ENCODE results near the gene ATOSA. TPM values are rescaled to one million over a fixed set of nuclear protein-coding genes. Genes with fewer than 3 reads are reported as not detected.

ATOSA gene
- total RNA-seq, 6 experiments from 2014 or later: 17.3 to 28.2 (median 22.0) TPM

GRCh38 chr15:52649686-52650085 lies 29.5 kb downstream of the ATOSA start:
- Mint-ChIP-seq H3K4me3 (no peak overlapping the region), H3K4me1 (ENCODE audit: low read depth) (peaks cover 36% of the 10 kb centered on the region), H3K36me3 (ENCODE audit: low read depth) (peaks cover 12% of the 10 kb centered on the region), H3K9me3 (no peaks in the 10 kb centered on the region), H3K27ac (no peak overlapping the region), H3K27me3 (ENCODE audit: insufficient read depth) (no peaks in the 10 kb centered on the region)
- TF ChIP-seq, protein P1, sequence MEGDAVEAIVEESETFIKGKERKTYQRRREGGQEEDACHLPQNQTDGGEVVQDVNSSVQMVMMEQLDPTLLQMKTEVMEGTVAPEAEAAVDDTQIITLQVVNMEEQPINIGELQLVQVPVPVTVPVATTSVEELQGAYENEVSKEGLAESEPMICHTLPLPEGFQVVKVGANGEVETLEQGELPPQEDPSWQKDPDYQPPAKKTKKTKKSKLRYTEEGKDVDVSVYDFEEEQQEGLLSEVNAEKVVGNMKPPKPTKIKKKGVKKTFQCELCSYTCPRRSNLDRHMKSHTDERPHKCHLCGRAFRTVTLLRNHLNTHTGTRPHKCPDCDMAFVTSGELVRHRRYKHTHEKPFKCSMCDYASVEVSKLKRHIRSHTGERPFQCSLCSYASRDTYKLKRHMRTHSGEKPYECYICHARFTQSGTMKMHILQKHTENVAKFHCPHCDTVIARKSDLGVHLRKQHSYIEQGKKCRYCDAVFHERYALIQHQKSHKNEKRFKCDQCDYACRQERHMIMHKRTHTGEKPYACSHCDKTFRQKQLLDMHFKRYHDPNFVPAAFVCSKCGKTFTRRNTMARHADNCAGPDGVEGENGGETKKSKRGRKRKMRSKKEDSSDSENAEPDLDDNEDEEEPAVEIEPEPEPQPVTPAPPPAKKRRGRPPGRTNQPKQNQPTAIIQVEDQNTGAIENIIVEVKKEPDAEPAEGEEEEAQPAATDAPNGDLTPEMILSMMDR (IDR thresholded peaks at IDR 0.05): no peak
- DNase-seq: no peak

DNA sequence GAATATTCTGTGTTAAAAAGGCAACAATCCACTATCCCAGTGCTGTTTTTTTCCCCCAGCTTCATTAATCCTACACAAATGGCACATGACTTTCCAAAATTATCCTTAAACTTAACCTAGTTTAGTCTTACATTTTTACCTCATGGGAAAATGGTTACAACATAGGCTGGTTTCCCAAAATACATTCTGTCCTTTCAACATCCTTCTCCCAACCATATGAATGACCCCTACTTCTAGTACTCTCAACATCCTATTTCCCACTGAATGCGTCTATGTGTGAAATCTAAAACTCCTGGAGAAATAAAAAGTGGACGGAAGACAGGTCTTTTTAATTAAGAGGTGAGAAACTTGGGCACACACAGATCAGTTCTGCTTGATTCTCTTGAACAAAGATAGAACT lies 33.3 kb downstream of the ATOSA start:
- Mint-ChIP-seq H3K4me3 (no peak overlapping the region), H3K4me1 (ENCODE audit: low read depth) (peaks cover 24% of the 10 kb centered on the region), H3K27me3 (ENCODE audit: insufficient read depth) (no peaks in the 10 kb centered on the region), H3K9me3 (no peaks in the 10 kb centered on the region), H3K27ac (no peak overlapping the region), H3K36me3 (ENCODE audit: low read depth) (peaks cover 12% of the 10 kb centered on the region; the same call in 1 of the 2 replicates)
- TF ChIP-seq, protein P1 (IDR thresholded peaks at IDR 0.05): no peak
- no peak for DNase-seq

DNA sequence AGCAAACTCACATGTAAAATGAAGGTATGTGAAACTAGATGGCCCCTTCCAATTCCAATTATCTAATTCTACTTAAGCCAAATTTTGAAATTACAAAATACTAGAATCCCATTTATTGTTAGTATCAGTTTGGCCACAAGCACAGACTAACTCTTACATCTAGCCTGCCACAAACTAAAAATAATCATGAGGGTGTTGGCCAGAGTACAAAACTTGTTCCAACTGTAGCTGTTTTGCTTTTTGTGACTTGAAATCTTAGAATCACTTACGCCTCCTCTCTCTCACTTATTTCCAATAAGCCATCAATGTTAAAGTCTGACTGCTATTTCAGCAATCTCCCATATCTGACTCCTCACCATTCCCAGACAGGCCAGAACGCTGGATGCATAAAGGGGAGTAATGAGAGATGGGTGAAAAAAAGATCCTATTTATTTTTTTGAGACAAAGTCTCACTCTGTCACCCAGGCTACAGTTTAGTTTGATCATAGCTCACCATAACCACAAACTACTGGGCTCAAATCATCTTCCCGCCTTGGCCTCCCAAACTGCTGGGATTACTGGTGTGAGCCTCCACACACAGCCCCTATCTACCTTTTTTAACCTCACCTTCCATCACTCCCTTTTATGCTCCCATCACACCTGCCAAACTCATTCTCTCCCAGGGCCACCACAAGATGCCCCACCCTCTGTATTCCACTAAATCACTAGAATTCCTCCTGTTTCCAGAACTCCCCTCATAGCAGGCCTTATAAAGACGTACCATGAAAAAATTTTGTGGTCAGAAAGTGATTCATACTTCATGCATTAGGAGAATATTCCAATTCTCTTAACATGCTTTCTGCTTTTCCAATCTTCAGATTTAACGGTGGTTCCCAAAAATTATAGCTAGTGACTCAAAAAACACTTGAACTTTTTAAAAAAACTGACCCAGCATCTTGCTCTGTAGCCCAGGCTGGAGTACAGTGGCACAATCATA lies 36.5 kb downstream of the ATOSA start:
- TF ChIP-seq, protein P1 (IDR thresholded peaks at IDR 0.05): no peak
- Mint-ChIP-seq H3K9me3 (no peaks in the 10 kb centered on the region), H3K27ac (peak overlapping the region; percentile 93), H3K36me3 (ENCODE audit: low read depth) (peaks cover 12% of the 10 kb centered on the region; the same call in 1 of the 2 replicates), H3K27me3 (ENCODE audit: insufficient read depth) (no peaks in the 10 kb centered on the region), H3K4me3 (peak overlapping the region; percentile 48), H3K4me1 (ENCODE audit: low read depth) (peaks cover 24% of the 10 kb centered on the region)
- peak; percentile 81 for DNase-seq

DNA sequence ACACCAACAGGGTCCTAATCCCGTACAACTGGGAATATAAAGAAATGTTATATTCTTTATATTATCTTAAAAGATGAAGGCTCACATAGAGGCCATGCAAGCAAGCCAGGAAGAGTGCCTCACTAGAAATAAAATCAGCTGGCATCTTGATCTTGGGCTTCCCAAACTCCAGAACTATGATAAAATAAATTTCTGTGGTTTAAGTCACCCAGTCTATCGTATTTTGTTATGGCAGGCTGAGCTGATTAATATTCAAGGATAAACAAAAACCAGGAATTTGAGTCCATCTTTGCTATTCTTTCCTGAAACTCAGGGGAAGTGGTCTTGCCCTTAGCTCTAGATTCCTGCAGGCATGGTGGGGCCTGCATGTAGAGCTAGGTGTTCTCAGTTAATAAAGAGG lies 42.7 kb downstream of the ATOSA start:
- peak; percentile 37 for DNase-seq

DNA sequence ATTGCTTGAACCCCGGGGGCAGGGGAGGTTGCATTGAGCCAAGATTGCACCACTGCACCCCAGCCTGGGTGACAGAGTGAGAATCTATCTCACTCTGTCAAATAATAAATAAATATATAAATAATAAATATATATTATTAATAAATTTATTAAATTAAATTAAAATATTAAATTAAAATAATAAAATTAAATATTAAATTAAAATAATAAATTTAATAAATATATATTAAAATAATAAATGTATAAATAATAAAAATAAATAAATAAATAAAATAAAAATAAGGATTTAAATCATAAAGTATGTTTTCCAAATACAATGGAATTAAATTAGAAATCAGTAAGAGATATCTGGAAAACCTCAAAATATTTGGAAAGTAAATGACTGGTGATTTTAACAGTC lies 43.3 kb downstream of the ATOSA start:
- TF ChIP-seq, protein P1 (IDR thresholded peaks at IDR 0.05): no peak
- DNase-seq: no peak
- H3K27ac Mint-ChIP-seq: no peak overlapping the region
- no peaks in the 10 kb centered on the region; the same call in 1 of the 2 replicates for H3K27me3 Mint-ChIP-seq (ENCODE audit: insufficient read depth)
- H3K9me3 Mint-ChIP-seq: no peaks in the 10 kb centered on the region
- H3K4me1 Mint-ChIP-seq (ENCODE audit: low read depth): peaks cover 7% of the 10 kb centered on the region
- peaks cover 9% of the 10 kb centered on the region; the same call in 1 of the 2 replicates for H3K36me3 Mint-ChIP-seq (ENCODE audit: low read depth)
- H3K4me3 Mint-ChIP-seq: no peak overlapping the region

More for the DNA sequence above, 42.7 kb downstream of the ATOSA start:
- Mint-ChIP-seq H3K36me3 (ENCODE audit: low read depth) (peaks cover 9% of the 10 kb centered on the region; the same call in 1 of the 2 replicates), H3K4me3 (no peak overlapping the region), H3K4me1 (ENCODE audit: low read depth) (peaks cover 10% of the 10 kb centered on the region), H3K27me3 (ENCODE audit: insufficient read depth) (no peaks in the 10 kb centered on the region; the same call in 1 of the 2 replicates), H3K9me3 (no peaks in the 10 kb centered on the region), H3K27ac (no peak overlapping the region)
- TF ChIP-seq, protein P1 (IDR thresholded peaks at IDR 0.05): no peak

Other genes starting within 250 kb of the ATOSA start
- 10 to 100 TPM; 47.4 to 59.4 (median 54.0) TPM for gene MYO5A, start 150.5 kb downstream of the ATOSA start, total RNA-seq (2021; fragmentation: NEBNext Ultra II Directional; extraction: Animal tissue kit (Norgen Biotek cat#: 25700))
- gene ARPP19, start 110.4 kb downstream of the ATOSA start, total RNA-seq (2021; fragmentation: NEBNext Ultra II Directional; extraction: Animal tissue kit (Norgen Biotek cat#: 25700)): 100 to 1,000 TPM; 116 to 142 (median 126) TPM
- gene ONECUT1, start 110.9 kb upstream of the ATOSA start, total RNA-seq (2021; fragmentation: NEBNext Ultra II Directional; extraction: Animal tissue kit (Norgen Biotek cat#: 25700)): under 1 TPM in 4 of 6 experiments, not detected in 2; 0.16 to 0.38 (median 0.23) TPM

Measured in HFFc6 (cell line).